ENCODE measurements around the gene GAS7. TPM values are rescaled to one million over a fixed set of nuclear protein-coding genes. Genes with fewer than 3 reads are reported as not detected.

GAS7 gene
- total and polyA plus RNA-seq, 8 donors = 30.4 to 83.4 (median 40.1) TPM

- Histone ChIP-seq H3K4me3 (no peak overlapping the region), H3K27me3 (peaks cover 0 to 12% of the 10 kb centered on the region in 2 donors), H3K9me3 (peaks cover 0 to 6% of the 10 kb centered on the region in 2 donors), H3K27ac (no peak overlapping the region), H3K36me3 (no peaks in the 10 kb centered on the region), H3K4me1 (peaks cover 3 to 28% of the 10 kb centered on the region in 2 donors)
- TF ChIP-seq, protein P1, sequence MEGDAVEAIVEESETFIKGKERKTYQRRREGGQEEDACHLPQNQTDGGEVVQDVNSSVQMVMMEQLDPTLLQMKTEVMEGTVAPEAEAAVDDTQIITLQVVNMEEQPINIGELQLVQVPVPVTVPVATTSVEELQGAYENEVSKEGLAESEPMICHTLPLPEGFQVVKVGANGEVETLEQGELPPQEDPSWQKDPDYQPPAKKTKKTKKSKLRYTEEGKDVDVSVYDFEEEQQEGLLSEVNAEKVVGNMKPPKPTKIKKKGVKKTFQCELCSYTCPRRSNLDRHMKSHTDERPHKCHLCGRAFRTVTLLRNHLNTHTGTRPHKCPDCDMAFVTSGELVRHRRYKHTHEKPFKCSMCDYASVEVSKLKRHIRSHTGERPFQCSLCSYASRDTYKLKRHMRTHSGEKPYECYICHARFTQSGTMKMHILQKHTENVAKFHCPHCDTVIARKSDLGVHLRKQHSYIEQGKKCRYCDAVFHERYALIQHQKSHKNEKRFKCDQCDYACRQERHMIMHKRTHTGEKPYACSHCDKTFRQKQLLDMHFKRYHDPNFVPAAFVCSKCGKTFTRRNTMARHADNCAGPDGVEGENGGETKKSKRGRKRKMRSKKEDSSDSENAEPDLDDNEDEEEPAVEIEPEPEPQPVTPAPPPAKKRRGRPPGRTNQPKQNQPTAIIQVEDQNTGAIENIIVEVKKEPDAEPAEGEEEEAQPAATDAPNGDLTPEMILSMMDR (IDR thresholded peaks at IDR 0.05) = no peak
- no peak for ATAC-seq
- DNase-seq = no peak
- intact Hi-C loops (cut with DNase I) = no loop called here
These were observed 130.8 kb downstream of the GAS7 start for GRCh38 chr17:10067446-10068143.

GRCh38 chr17:10064536-10064935, 133.9 kb downstream of the GAS7 start:
- Histone ChIP-seq H3K27ac (peak overlapping the region in 1 of 2 donors; percentile 84), H3K4me1 (peaks cover 7 to 58% of the 10 kb centered on the region in 2 donors), H3K4me3 (no peak overlapping the region), H3K36me3 (no peaks in the 10 kb centered on the region), H3K9me3 (peaks cover 0 to 6% of the 10 kb centered on the region in 2 donors), H3K27me3 (no peaks in the 10 kb centered on the region)
- intact Hi-C loops (cut with DNase I) = no loop called here
- no peak for ATAC-seq
- TF ChIP-seq, protein P1 (IDR thresholded peaks at IDR 0.05) = no peak
- DNase-seq = no peak

GRCh38 chr17:10063730-10064241, 134.6 kb downstream of the GAS7 start:
- H3K27me3 ChIP-seq = peaks cover 0 to 6% of the 10 kb centered on the region in 2 donors
- H3K4me1 ChIP-seq = peaks cover 4 to 62% of the 10 kb centered on the region in 2 donors
- DNase-seq (peak in 2 of 4 donors; percentile 70 to 82), ATAC-seq (peak; percentile 62)
- H3K27ac ChIP-seq = peak overlapping the region; percentile 13 to 84
- TF ChIP-seq, protein P1 (IDR thresholded peaks at IDR 0.05) = no peak
- H3K9me3 ChIP-seq = peaks cover 0 to 6% of the 10 kb centered on the region in 2 donors
- no peak overlapping the region for H3K4me3 ChIP-seq
- H3K36me3 ChIP-seq = no peaks in the 10 kb centered on the region
- intact Hi-C loops (cut with DNase I) = no loop called here

GRCh38 chr17:10062691-10063385, 135.6 kb downstream of the GAS7 start:
- Histone ChIP-seq H3K36me3 (no peaks in the 10 kb centered on the region), H3K9me3 (peaks cover 0 to 6% of the 10 kb centered on the region in 2 donors), H3K27me3 (peaks cover 0 to 6% of the 10 kb centered on the region in 2 donors), H3K4me3 (no peak overlapping the region), H3K27ac (peak overlapping the region in 1 of 2 donors; percentile 84), H3K4me1 (peaks cover 4 to 68% of the 10 kb centered on the region in 2 donors)
- TF ChIP-seq, protein P1 (IDR thresholded peaks at IDR 0.05) = no peak
- ATAC-seq (peak; percentile 33), DNase-seq (no peak)
- intact Hi-C loops (cut with DNase I) = no loop called here
